Measurements from ENCODE around the gene PGLYRP4.

DNA sequence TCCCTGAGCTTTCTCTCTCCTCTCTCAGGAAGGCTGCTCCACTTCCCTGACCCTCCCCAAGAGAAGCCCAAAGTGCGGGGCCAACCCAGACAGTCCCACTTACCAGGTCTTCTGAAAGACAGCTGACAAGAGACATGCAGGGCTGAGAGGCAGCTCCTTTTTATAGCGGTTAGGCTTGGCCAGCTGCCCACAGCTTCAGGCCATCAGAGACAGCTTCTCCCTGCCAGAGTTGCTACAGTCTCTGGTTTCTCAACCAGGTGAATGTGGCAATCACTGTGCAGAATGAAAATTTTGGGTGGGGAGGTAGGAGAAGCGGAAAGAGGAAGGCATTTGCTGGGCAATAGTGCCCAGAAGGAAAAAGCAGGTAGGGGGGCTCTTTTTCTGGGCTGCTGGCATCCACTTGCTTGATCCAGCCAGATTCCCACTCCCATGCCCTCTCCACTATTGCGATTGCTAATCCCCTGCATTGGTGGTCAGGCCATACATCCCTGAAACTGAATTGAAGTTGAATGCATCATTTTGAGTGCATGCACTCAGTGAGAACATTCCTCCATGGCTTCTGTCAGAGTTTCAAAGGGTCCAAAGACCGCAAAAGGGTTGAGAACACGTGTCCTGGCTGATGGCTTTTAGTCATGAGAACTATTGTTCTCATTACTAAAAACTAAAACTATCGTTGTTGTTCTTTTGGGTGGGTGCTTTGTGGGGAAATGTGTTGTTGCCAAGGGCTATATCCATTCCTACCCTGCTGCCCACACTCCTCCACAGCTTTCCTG, 42.5 kb upstream of the PGLYRP4 start, which contains the start of gene S100A8:
- TF ChIP-seq POLR2AphosphoS5 (IDR thresholded peaks at IDR 0.05; ENCODE audit: low read depth, low read length) (no peak), TCF7L2 (IDR thresholded peaks at IDR 0.05; ENCODE audit: low read depth, low read length) (no peak), SIN3A (IDR thresholded peaks at IDR 0.05; ENCODE audit: borderline replicate concordance, insufficient read depth, low read depth, low read length) (no peak)
- TF ChIP-seq, protein P1, sequence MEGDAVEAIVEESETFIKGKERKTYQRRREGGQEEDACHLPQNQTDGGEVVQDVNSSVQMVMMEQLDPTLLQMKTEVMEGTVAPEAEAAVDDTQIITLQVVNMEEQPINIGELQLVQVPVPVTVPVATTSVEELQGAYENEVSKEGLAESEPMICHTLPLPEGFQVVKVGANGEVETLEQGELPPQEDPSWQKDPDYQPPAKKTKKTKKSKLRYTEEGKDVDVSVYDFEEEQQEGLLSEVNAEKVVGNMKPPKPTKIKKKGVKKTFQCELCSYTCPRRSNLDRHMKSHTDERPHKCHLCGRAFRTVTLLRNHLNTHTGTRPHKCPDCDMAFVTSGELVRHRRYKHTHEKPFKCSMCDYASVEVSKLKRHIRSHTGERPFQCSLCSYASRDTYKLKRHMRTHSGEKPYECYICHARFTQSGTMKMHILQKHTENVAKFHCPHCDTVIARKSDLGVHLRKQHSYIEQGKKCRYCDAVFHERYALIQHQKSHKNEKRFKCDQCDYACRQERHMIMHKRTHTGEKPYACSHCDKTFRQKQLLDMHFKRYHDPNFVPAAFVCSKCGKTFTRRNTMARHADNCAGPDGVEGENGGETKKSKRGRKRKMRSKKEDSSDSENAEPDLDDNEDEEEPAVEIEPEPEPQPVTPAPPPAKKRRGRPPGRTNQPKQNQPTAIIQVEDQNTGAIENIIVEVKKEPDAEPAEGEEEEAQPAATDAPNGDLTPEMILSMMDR (IDR thresholded peaks at IDR 0.05): no peak
- TF ChIP-seq, protein P2, sequence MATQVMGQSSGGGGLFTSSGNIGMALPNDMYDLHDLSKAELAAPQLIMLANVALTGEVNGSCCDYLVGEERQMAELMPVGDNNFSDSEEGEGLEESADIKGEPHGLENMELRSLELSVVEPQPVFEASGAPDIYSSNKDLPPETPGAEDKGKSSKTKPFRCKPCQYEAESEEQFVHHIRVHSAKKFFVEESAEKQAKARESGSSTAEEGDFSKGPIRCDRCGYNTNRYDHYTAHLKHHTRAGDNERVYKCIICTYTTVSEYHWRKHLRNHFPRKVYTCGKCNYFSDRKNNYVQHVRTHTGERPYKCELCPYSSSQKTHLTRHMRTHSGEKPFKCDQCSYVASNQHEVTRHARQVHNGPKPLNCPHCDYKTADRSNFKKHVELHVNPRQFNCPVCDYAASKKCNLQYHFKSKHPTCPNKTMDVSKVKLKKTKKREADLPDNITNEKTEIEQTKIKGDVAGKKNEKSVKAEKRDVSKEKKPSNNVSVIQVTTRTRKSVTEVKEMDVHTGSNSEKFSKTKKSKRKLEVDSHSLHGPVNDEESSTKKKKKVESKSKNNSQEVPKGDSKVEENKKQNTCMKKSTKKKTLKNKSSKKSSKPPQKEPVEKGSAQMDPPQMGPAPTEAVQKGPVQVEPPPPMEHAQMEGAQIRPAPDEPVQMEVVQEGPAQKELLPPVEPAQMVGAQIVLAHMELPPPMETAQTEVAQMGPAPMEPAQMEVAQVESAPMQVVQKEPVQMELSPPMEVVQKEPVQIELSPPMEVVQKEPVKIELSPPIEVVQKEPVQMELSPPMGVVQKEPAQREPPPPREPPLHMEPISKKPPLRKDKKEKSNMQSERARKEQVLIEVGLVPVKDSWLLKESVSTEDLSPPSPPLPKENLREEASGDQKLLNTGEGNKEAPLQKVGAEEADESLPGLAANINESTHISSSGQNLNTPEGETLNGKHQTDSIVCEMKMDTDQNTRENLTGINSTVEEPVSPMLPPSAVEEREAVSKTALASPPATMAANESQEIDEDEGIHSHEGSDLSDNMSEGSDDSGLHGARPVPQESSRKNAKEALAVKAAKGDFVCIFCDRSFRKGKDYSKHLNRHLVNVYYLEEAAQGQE (IDR thresholded peaks at IDR 0.05; ENCODE audit: insufficient read depth in 1 of 2, low read depth in 2 of 2, low read length in 1 of 2): no peak

All from Panc1 (cell line).